ENCODE measurements around the gene NRP2.

- TF ChIP-seq POLR2AphosphoS5 (IDR thresholded peaks at IDR 0.05) (peak; percentile 99 to 100), CTCF (IDR thresholded peaks at IDR 0.05) (no peak), POLR2A (IDR thresholded peaks at IDR 0.05; ENCODE audit: low read depth) (peak; percentile 91)
These were observed at the start of gene NRP2 for GRCh38 chr2:205682239-205682970.

Data from esophagus muscularis mucosa (tissue), 3 donors.